Right lobe of liver (tissue), 6 donors: Measurements from ENCODE around the gene ACAD10. TPM values are rescaled to one million over a fixed set of nuclear protein-coding genes. Genes with fewer than 3 reads are reported as not detected.

ENCODE experiments used
- ATAC-seq, 4 donors: fragments of 200-7000 bp; cut with Tn5 transposase; one replicate each; pipeline ENCODE4 v1.9.1; 2020; ENCODE audit warnings: mild to moderate bottlenecking in 4 of 4, moderate library complexity in 4 of 4
- DNase-seq, 3 donors: peaks; one replicate each; pipeline ENCODE4 v3.0.0-alpha.2; 2020
- H3K27ac ChIP-seq, 3 donors: fragments of 200-600 bp; one replicate each; pipeline ENCODE4 v1.8.0; 2022
- H3K27me3 ChIP-seq, 2 donors: fragments of 200-600 bp; one replicate each; pipeline ENCODE4 v1.8.0; 2022
- H3K36me3 ChIP-seq, 4 donors: fragments of 200-600 bp; sonication (generic) in 1 of 4; one replicate each; pipeline versions ENCODE4 v1.5.1 to v1.8.0; 2017 to 2022; ENCODE audit warnings: control low read depth in 1 of 4
- H3K4me1 ChIP-seq, 4 donors: fragments of 200-600 bp; sonication (generic) in 1 of 4; one replicate each; pipeline versions ENCODE4 v1.5.1 to v1.8.0; 2017 to 2022; ENCODE audit warnings: control low read depth in 1 of 4
- H3K4me3 ChIP-seq, 3 donors: fragments of 200-600 bp; one replicate each; pipeline ENCODE4 v1.8.0; 2022
- H3K9me3 ChIP-seq, 4 donors: fragments of 200-600 bp; sonication (generic) in 1 of 4; one replicate each; pipeline versions ENCODE4 v1.5.1 to v1.8.0; 2017 to 2022; ENCODE audit warnings: control low read depth in 1 of 4
- CTCF ChIP-seq, 4 donors: fragments of 200-600 bp in 3 of 4; fragments of 450-650 bp in 1 of 4; IDR thresholded peaks; one replicate each; pipeline versions ENCODE4 v1.5.1 to v1.8.0; 2016 to 2022; ENCODE audit warnings: antibody characterized with exemption in 4 of 4, mild to moderate bottlenecking in 2 of 4
- POLR2A ChIP-seq: fragments of 450-650 bp; IDR thresholded peaks from one replicate; pipeline ENCODE4 v1.6.1; 2017; ENCODE audit warnings: antibody characterized with exemption, mild to moderate bottlenecking
- WGBS: methylation state at CpG from one replicate; pipeline ENCODE4 v1.1.6; 2018; ENCODE audit warnings: low coverage, low lambda C conversion rate; ENCODE audit not compliant: insufficient coverage; ENCODE audit errors: missing lambda C conversion rate; 5-methylcytosine and 5-hydroxymethylcytosine counted together
- intact Hi-C, 2 donors: fragments of 100-400 bp; cut with DNase I; formaldehyde crosslinking; loops; one replicate each; pipeline versions ENCODE4 v1.11.2 to v1.14.1; 2022
- long read RNA-seq: library from polyadenylated mRNA; unstranded; transcript quantifications from one replicate; pipeline ENCODE4 v2.0.0, GENCODE V29; 2019
- total RNA-seq, 6 experiments: library from RNA; depleted of rRNA in 2 of 6; stranded (reverse); fragments of >200 nt in 2 of 6; fragmentation: NEBNext Ultra II Directional in 3 of 6; extraction: Animal tissue kit (Norgen Biotek cat#: 25700) in 3 of 6; gene quantifications; one replicate each; pipeline versions ENCODE4 v1.1.0 to v1.2.4, GENCODE V29; 2016 to 2023
- donor health status: DM: no; HTN: yes; CAD: no.
- donor health status: DM: no; HTN: no; CAD: no.
- donor health status: DM: no; HTN: no; CAD: no.
- donor health status: DM: no; HTN: yes; CAD: no.
- donor health status: DM: no; HTN: yes; CAD: no.

The ACAD10 gene
- 10 to 100 TPM; 24.7 to 41.7 (median 26.8) TPM for total RNA-seq
- long read RNA-seq, partial matches to known transcripts, result 1 of 3 reads
- long read RNA-seq, other reads (novel, unspliced or antisense), result 0 of 3 reads

- Histone ChIP-seq H3K27ac (peak within 1 kb of the TSS; percentile 61 to 82 (median 74)), H3K4me3 (peak within 1 kb of the TSS; percentile 87 to 95 (median 92)), H3K9me3 (no peaks in the 10 kb centered on the region), H3K27me3 (no peaks in the 10 kb centered on the region), H3K36me3 (peaks cover 0 to 20% (median 5%) of the 10 kb centered on the region in 4 donors), H3K4me1 (peaks cover 0 to 20% (median 6%) of the 10 kb centered on the region in 4 donors)
- WGBS, result 0% methylated on average over 11 of the region's 63 CpGs
- TF ChIP-seq CTCF (IDR thresholded peaks at IDR 0.05) (peak in 1 of 4 donors; percentile 8), POLR2A (peak; percentile 74)
- intact Hi-C loops, result no loop called here
- ATAC-seq (peak; percentile 93 to 96 (median 94)), DNase-seq (peak; percentile 92 to 95 (median 94))
Measured at GRCh38 chr12:111685811-111686573, at the start of gene ACAD10, which contains the start of gene BRAP. Gene ACAD10 (plus strand): TSS chr12:111686053. CDS start chr12:111692710, 6,657 bp downstream. Gene BRAP (minus strand): TSS chr12:111685956. CDS start chr12:111685792, 164 bp downstream.

GRCh38 chr12:111636209-111636945 lies 49.5 kb upstream of the ACAD10 start:
- no peak overlapping the region for H3K4me3 ChIP-seq
- peaks cover 0 to 16% (median 0%) of the 10 kb centered on the region in 4 donors for H3K4me1 ChIP-seq
- DNase-seq, result peak; percentile 21 to 65 (median 63)
- intact Hi-C loops, result no loop called here
- no peaks in the 10 kb centered on the region for H3K36me3 ChIP-seq
- H3K27me3 ChIP-seq, result no peaks in the 10 kb centered on the region
- 9% methylated on average over 18 of the region's 19 CpGs for WGBS
- peak overlapping the region; percentile 28 to 72 (median 51) for H3K27ac ChIP-seq
- TF ChIP-seq POLR2A, result no peak
- TF ChIP-seq CTCF (IDR thresholded peaks at IDR 0.05), result no peak
- no peaks in the 10 kb centered on the region for H3K9me3 ChIP-seq
- ATAC-seq, result peak; percentile 77 to 85 (median 80)

GRCh38 chr12:111638556-111638955 lies 47.3 kb upstream of the ACAD10 start:
- no peak overlapping the region for H3K27ac ChIP-seq
- H3K9me3 ChIP-seq, result no peaks in the 10 kb centered on the region
- H3K36me3 ChIP-seq, result peaks cover 0 to under 1% (median 0%) of the 10 kb centered on the region in 4 donors
- DNase-seq, result no peak
- no peak for TF ChIP-seq CTCF (IDR thresholded peaks at IDR 0.05)
- no peak for TF ChIP-seq POLR2A
- no peak overlapping the region for H3K4me3 ChIP-seq
- intact Hi-C loops, result no loop called here
- no peaks in the 10 kb centered on the region for H3K27me3 ChIP-seq
- ATAC-seq, result no peak
- H3K4me1 ChIP-seq, result peaks cover 0 to 16% (median 0%) of the 10 kb centered on the region in 4 donors
- WGBS, result 74% methylated on average over 6 of the region's 6 CpGs

- intact Hi-C loops, result no loop called here
- 84% methylated on average over 3 of the region's 5 CpGs for WGBS
- Histone ChIP-seq H3K27me3 (no peaks in the 10 kb centered on the region), H3K4me3 (no peak overlapping the region), H3K4me1 (peaks cover 0 to 21% (median 0%) of the 10 kb centered on the region in 4 donors), H3K9me3 (no peaks in the 10 kb centered on the region), H3K36me3 (peaks cover 0 to 13% (median 6%) of the 10 kb centered on the region in 4 donors), H3K27ac (no peak overlapping the region)
- ATAC-seq (no peak), DNase-seq (no peak)
- TF ChIP-seq POLR2A (no peak), CTCF (IDR thresholded peaks at IDR 0.05) (no peak)
Measured at GRCh38 chr12:111640506-111640905, 45.3 kb upstream of the ACAD10 start.
